ENCODE data around the gene PCDH9.

PCDH9 gene

DNA sequence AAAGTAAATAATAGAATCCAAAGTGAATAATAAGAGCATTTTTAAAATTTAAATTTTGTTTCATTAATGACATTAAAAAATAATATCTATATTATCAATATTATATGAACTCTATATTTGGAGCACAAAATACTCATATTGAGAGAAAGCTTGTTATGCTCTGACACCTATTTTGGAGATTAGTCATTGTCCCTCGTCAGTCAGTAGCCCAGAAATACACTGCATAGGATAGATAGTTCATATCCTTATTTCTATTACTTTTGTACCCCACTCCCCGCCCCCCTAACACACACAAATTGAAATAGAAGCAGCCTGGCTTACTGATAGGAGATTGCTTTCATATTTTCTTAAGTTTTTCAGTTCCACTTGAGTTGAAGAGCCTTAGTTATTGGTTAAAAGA is 652.8 kb downstream of the PCDH9 start:
- no peak for TF ChIP-seq FOXP2 (optimal IDR thresholded peaks at IDR 0.05; ENCODE audit: borderline replicate concordance, extremely low read depth, extremely low read length, insufficient read depth)
- TF ChIP-seq SIN3A (IDR thresholded peaks at IDR 0.05; ENCODE audit: borderline replicate concordance, insufficient read depth, low read length), result no peak
- TF ChIP-seq POLR2AphosphoS5 (IDR thresholded peaks at IDR 0.05; ENCODE audit: low read depth, low read length), result no peak
- TF ChIP-seq REST (IDR thresholded peaks at IDR 0.05; ENCODE audit: insufficient read depth in 1 of 2, low read depth in 2 of 2, low read length in 2 of 2), result no peak
- no peak for TF ChIP-seq TAF1 (IDR thresholded peaks at IDR 0.05; ENCODE audit: borderline replicate concordance, insufficient read depth, low read length)

DNA sequence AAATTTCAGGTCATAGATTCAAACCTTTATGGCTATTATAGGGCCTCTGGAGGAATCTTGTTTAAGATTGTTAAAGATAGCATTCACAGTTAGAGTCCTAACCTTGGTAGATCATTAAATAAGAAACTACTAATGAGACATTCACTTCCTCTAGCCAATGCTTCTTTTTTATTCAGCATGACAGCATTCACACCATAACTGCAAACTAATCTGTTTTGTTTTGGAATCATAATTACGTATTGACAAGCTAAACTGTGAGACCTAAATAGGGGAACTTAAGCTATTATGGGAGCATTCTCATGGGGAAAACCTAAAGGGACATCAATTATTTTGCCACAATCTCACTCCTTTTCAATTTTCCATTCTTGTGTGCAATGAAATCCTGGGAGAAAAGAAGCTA is 653.8 kb downstream of the PCDH9 start:
- TF ChIP-seq FOXP2 (optimal IDR thresholded peaks at IDR 0.05; ENCODE audit: borderline replicate concordance, extremely low read depth, extremely low read length, insufficient read depth) (no peak), SIN3A (IDR thresholded peaks at IDR 0.05; ENCODE audit: borderline replicate concordance, insufficient read depth, low read length) (no peak), POLR2AphosphoS5 (IDR thresholded peaks at IDR 0.05; ENCODE audit: low read depth, low read length) (no peak), REST (IDR thresholded peaks at IDR 0.05; ENCODE audit: insufficient read depth in 1 of 2, low read depth in 2 of 2, low read length in 2 of 2) (no peak), TAF1 (IDR thresholded peaks at IDR 0.05; ENCODE audit: borderline replicate concordance, insufficient read depth, low read length) (no peak)

- TF ChIP-seq SIN3A (IDR thresholded peaks at IDR 0.05; ENCODE audit: borderline replicate concordance, insufficient read depth, low read length) (no peak), REST (IDR thresholded peaks at IDR 0.05; ENCODE audit: insufficient read depth in 1 of 2, low read depth in 2 of 2, low read length in 2 of 2) (no peak), FOXP2 (optimal IDR thresholded peaks at IDR 0.05; ENCODE audit: borderline replicate concordance, extremely low read depth, extremely low read length, insufficient read depth) (no peak), POLR2AphosphoS5 (IDR thresholded peaks at IDR 0.05; ENCODE audit: low read depth, low read length) (no peak)
These were observed 655.5 kb downstream of the PCDH9 start for GRCh38 chr13:66574606-66575005.

DNA sequence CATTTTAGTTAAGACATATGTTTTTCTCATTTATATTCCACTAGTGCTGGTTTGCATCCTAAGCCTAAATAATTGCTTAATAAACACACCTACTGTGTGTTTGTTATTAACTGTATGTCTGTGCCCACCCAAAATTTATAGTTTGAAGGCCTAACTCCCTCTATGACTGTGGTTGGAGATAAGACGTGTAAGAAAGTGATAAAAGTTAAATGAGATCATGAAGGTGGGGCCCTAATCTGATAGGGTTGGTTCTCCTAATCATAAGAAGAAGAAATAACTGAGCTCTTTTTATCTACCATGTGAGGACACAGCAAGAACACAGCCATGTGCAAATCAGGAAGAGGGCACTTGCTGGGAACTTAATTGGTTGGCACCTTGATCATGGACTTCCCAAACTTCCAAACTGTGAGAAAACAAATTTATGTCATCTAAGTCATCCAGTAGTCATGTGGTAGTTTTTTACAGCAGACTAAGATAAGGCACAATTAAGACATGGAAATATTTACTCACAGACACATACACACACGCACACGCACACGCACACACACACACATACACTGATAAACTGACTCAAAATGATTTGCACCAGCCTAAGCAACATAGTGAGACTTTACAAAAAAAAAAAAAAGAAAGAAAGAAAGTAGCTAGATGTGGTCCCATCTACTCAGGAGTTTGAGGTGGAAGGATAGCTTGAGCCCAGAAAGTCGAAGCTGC is 662.1 kb downstream of the PCDH9 start:
- TF ChIP-seq SIN3A (IDR thresholded peaks at IDR 0.05; ENCODE audit: borderline replicate concordance, insufficient read depth, low read length) (no peak), TAF1 (IDR thresholded peaks at IDR 0.05; ENCODE audit: borderline replicate concordance, insufficient read depth, low read length) (no peak), REST (IDR thresholded peaks at IDR 0.05; ENCODE audit: insufficient read depth in 1 of 2, low read depth in 2 of 2, low read length in 2 of 2) (no peak), FOXP2 (optimal IDR thresholded peaks at IDR 0.05; ENCODE audit: borderline replicate concordance, extremely low read depth, extremely low read length, insufficient read depth) (no peak), POLR2AphosphoS5 (IDR thresholded peaks at IDR 0.05; ENCODE audit: low read depth, low read length) (no peak)
